H1 (cell line): ENCODE results near the gene ISOC1. TPM values are rescaled to one million over a fixed set of nuclear protein-coding genes. Genes with fewer than 3 reads are reported as not detected.

Source experiments
- CTCF ChIA-PET: fragments of 300-600 bp; sonication (Branson Sonifier 250); formaldehyde crosslinking; loops from one replicate; lab custom pipeline; 2021; ENCODE audit not compliant: partially characterized antibody; lab: Charles Lee
- POLR2A ChIA-PET: fragments of 300-600 bp; sonication (Branson Sonifier 250); formaldehyde crosslinking; loops from one replicate; lab custom pipeline; 2021; ENCODE audit warnings: inconsistent platforms; ENCODE audit not compliant: partially characterized antibody; lab: Charles Lee
- DNase-seq, 2 experiments: peaks; one replicate each; pipeline versions ENCODE4 v3.0.0 to v3.0.0-alpha.2; 2010 to 2022; ENCODE audit warnings: low spot score in 2 of 2, low read depth in 1 of 2, mixed read lengths in 1 of 2
- FAIRE-seq: peaks from 2 replicates; lab custom pipeline; 2011; peaks lifted over from hg19 to GRCh38; lab: Jason Lieb, UNC
- H2AFZ ChIP-seq: 2 replicates; pipeline ENCODE4 v1.8.1; 2012; ENCODE audit warnings: low read length, inconsistent platforms
- H2AK5ac ChIP-seq: 2 replicates; pipeline ENCODE4 v1.6.1; 2013; ENCODE audit warnings: low read depth, low read length
- H2BK120ac ChIP-seq: replicated peaks from 2 replicates; pipeline ENCODE3; 2013; ENCODE audit warnings: low read depth, low read length, inconsistent platforms
- H2BK12ac ChIP-seq: 2 replicates; pipeline ENCODE4 v1.6.1; 2013; ENCODE audit warnings: low read depth, low read length
- H2BK15ac ChIP-seq: 2 replicates; pipeline ENCODE4 v1.6.1; 2013; ENCODE audit warnings: low read length
- H2BK20ac ChIP-seq: 2 replicates; pipeline ENCODE4 v1.6.1; 2013; ENCODE audit warnings: low read length
- H2BK5ac ChIP-seq: 2 replicates; pipeline ENCODE4 v1.6.1; 2013; ENCODE audit warnings: low read depth, low read length
- H3K14ac ChIP-seq: 2 replicates; pipeline ENCODE4 v1.6.1; 2013; ENCODE audit warnings: inconsistent platforms; ENCODE audit not compliant: insufficient read length
- H3K18ac ChIP-seq: 2 replicates; pipeline ENCODE4 v1.6.1; 2013; ENCODE audit warnings: low read length; ENCODE audit errors: extremely low read depth
- H3K23ac ChIP-seq: 2 replicates; pipeline ENCODE4 v1.6.1; 2013; ENCODE audit warnings: inconsistent platforms; ENCODE audit not compliant: insufficient read length
- H3K23me2 ChIP-seq: 2 replicates; pipeline ENCODE4 v1.6.1; 2013; ENCODE audit warnings: low read depth, low read length
- H3K27ac ChIP-seq: 2 replicates; pipeline ENCODE4 v1.6.1; 2011; ENCODE audit warnings: low read depth, low read length, inconsistent platforms
- H3K27me3 ChIP-seq, 4 experiments: replicated peaks in 1 of 4; 1 replicate in 1 of 4; 2 replicates in 3 of 4; pipeline versions ENCODE4 v1.6.1 to v1.8.1; 2011 to 2013; ENCODE audit warnings: low read length in 3 of 4, mild to moderate bottlenecking in 3 of 4, inconsistent platforms in 2 of 4, mixed read lengths in 2 of 4, moderate library complexity in 1 of 4; ENCODE audit not compliant: control insufficient read depth in 3 of 4, insufficient read depth in 3 of 4; ENCODE audit errors: extremely low read depth in 1 of 4
- H3K36me3 ChIP-seq, 4 experiments: 2 replicates each; pipeline versions ENCODE4 v1.6.1 to v1.8.1; 2011 to 2013; ENCODE audit warnings: mild to moderate bottlenecking in 4 of 4, low read length in 3 of 4, moderate library complexity in 2 of 4, control low read depth in 1 of 4, inconsistent platforms in 1 of 4; ENCODE audit not compliant: insufficient read depth in 4 of 4, control insufficient read depth in 2 of 4
- H3K4ac ChIP-seq: replicated peaks from 2 replicates; pipeline ENCODE3; 2013; ENCODE audit warnings: low read length, low read depth, mixed read lengths, inconsistent platforms; ENCODE audit not compliant: insufficient read length
- H3K4me1 ChIP-seq, 4 experiments: replicated peaks in 1 of 4; 1 replicate in 1 of 4; 2 replicates in 3 of 4; pipeline versions ENCODE4 v1.6.1 to v1.8.1; 2011 to 2013; ENCODE audit warnings: low read length in 3 of 4, inconsistent platforms in 2 of 4, mixed read lengths in 1 of 4; ENCODE audit not compliant: insufficient read depth in 4 of 4, control insufficient read depth in 3 of 4
- H3K4me2 ChIP-seq, 2 experiments: 2 replicates each; pipeline versions ENCODE4 v1.6.1 to v1.8.1; 2011 to 2013; ENCODE audit warnings: low read depth in 2 of 2, low read length in 2 of 2, control low read depth in 1 of 2, inconsistent platforms in 1 of 2, mild to moderate bottlenecking in 1 of 2; ENCODE audit not compliant: insufficient read depth in 1 of 2
- H3K4me3 ChIP-seq, 4 experiments: fragments of 200-600, 300-600 bp in 1 of 4; sonication (generic), shearing (Covaris generic), sonication (Bioruptor Twin) in 1 of 4; 2 replicates each; pipeline versions ENCODE4 v1.5.1 to v1.8.1; 2011 to 2016; ENCODE audit warnings: low read length in 4 of 4, low read depth in 3 of 4, control low read depth in 2 of 4, inconsistent platforms in 2 of 4, mild to moderate bottlenecking in 2 of 4, mixed read lengths in 1 of 4, moderate library complexity in 1 of 4; ENCODE audit not compliant: insufficient read depth in 2 of 4; ENCODE audit errors: extremely low read depth in 1 of 4
- H3K56ac ChIP-seq: replicated peaks from 2 replicates; pipeline ENCODE3; 2013; ENCODE audit warnings: low read depth, mild to moderate bottlenecking, mixed read lengths, low read length, inconsistent platforms; ENCODE audit not compliant: insufficient read length
- H3K79me1 ChIP-seq: 2 replicates; pipeline ENCODE4 v1.6.1; 2013; ENCODE audit warnings: low read depth, low read length, control low read depth
- H3K79me2 ChIP-seq, 2 experiments: 2 replicates each; pipeline versions ENCODE4 v1.6.1 to v1.8.1; 2012 to 2013; ENCODE audit warnings: low read length in 2 of 2, mild to moderate bottlenecking in 2 of 2, inconsistent platforms in 1 of 2; ENCODE audit not compliant: insufficient read depth in 2 of 2, control insufficient read depth in 1 of 2
- H3K9ac ChIP-seq, 4 experiments: replicated peaks in 1 of 4; 1 replicate in 1 of 4; 2 replicates in 3 of 4; pipeline versions ENCODE4 v1.6.1 to v1.8.1; 2011 to 2013; ENCODE audit warnings: low read depth in 3 of 4, low read length in 3 of 4, control low read depth in 2 of 4, mild to moderate bottlenecking in 2 of 4, moderate library complexity in 2 of 4, inconsistent platforms in 1 of 4; ENCODE audit errors: extremely low read depth in 1 of 4
- H3K9me3 ChIP-seq, 2 experiments: 2 replicates each; pipeline versions ENCODE4 v1.6.1 to v1.8.1; 2012 to 2013; ENCODE audit warnings: mild to moderate bottlenecking in 2 of 2, moderate library complexity in 2 of 2, control low read depth in 1 of 2, inconsistent platforms in 1 of 2, low read depth in 1 of 2, low read length in 1 of 2, mixed read lengths in 1 of 2; ENCODE audit not compliant: insufficient read depth in 2 of 2
- H4K20me1 ChIP-seq, 2 experiments: replicated peaks in 1 of 2; 2 replicates each; pipeline versions ENCODE3 to v1.8.1; 2011 to 2013; ENCODE audit warnings: inconsistent platforms in 2 of 2, low read length in 2 of 2, mild to moderate bottlenecking in 1 of 2; ENCODE audit not compliant: insufficient read depth in 2 of 2, control insufficient read depth in 1 of 2
- H4K5ac ChIP-seq: 2 replicates; pipeline ENCODE4 v1.6.1; 2013; ENCODE audit warnings: low read length, low read depth, mixed read lengths, inconsistent platforms; ENCODE audit not compliant: insufficient read length
- H4K8ac ChIP-seq: 2 replicates; pipeline ENCODE4 v1.8.0; 2013; ENCODE audit warnings: mild to moderate bottlenecking, moderate library complexity, low read length, inconsistent platforms; ENCODE audit not compliant: insufficient read depth; ENCODE audit errors: extremely low read depth
- H4K91ac ChIP-seq: replicated peaks from 2 replicates; pipeline ENCODE3; 2013; ENCODE audit warnings: low read length, mixed read lengths, inconsistent platforms; ENCODE audit not compliant: insufficient read length
- ATF2 ChIP-seq: IDR thresholded peaks from 2 replicates; pipeline ENCODE4 v1.6.1; 2012; ENCODE audit warnings: low read length, inconsistent platforms
- FOSL1 ChIP-seq: IDR thresholded peaks from 2 replicates; pipeline ENCODE4 v1.6.1; 2011; ENCODE audit warnings: mild to moderate bottlenecking, low read depth, low read length, moderate library complexity; ENCODE audit not compliant: insufficient read depth
- WGBS, 2 experiments: shearing (Covaris generic) in 1 of 2; methylation state at CpG; one replicate each; pipeline versions ENCODE4 v1.1.6 to v1.1.7; 2013 to 2015; ENCODE audit warnings: low lambda C conversion rate in 2 of 2, mixed read lengths in 2 of 2, inconsistent platforms in 1 of 2, low coverage in 1 of 2, missing lambda C conversion rate in 1 of 2; ENCODE audit not compliant: insufficient replicate concordance in 2 of 2, insufficient coverage in 1 of 2, insufficient read length in 1 of 2; ENCODE audit errors: extremely low coverage in 1 of 2, missing lambda C conversion rate in 1 of 2; 5-methylcytosine and 5-hydroxymethylcytosine counted together
- polyA plus RNA-seq, 7 experiments: library from polyadenylated mRNA; depleted of rRNA in 3 of 7; stranded (reverse) in 5 of 7; unstranded in 2 of 7; fragments of >200 nt in 5 of 7; fragments of 200-250 nt in 2 of 7; gene quantifications; 1 replicate in 5 of 7; 2 replicates in 1 of 7; 4 replicates in 1 of 7; pipeline versions ENCODE4 v1.2.1 to v1.2.3, GENCODE V29; 2011 to 2013; ENCODE audit warnings: missing spikeins in 2 of 7, mixed read lengths in 2 of 7
- total RNA-seq: library from RNA; stranded (reverse); fragmentation: NEBNext Ultra II Directional; extraction: Animal tissue kit (Norgen Biotek cat#: 25700); gene quantifications from 2 replicates; pipeline ENCODE4 v1.2.1, GENCODE V29; 2021

ISOC1 gene
- total and polyA plus RNA-seq, 2 of the 8 experiments (the other 6 are each of a cell fraction or from before 2014, with no cell fraction given): 27.7 to 34.9 TPM

- no peaks in the 10 kb centered on the region for H3K9me3 ChIP-seq
- H2BK20ac ChIP-seq: no peak overlapping the region
- H3K79me2 ChIP-seq: no peaks in the 10 kb centered on the region
- H2BK12ac ChIP-seq: no peak overlapping the region
- no peaks in the 10 kb centered on the region for H3K23me2 ChIP-seq
- H3K4me1 ChIP-seq: peaks cover 0 to 9% (median 5%) of the 10 kb centered on the region in 4 experiments; a peak in 4 of 7 replicates
- POLR2A ChIA-PET: interaction anchor here (2.2 kb wide), 1 partner anchor 12 kb away, joined by 4 read pairs; no protein-coding TSS in a partner anchor
- H3K79me1 ChIP-seq: no peaks in the 10 kb centered on the region
- no peak overlapping the region for H4K5ac ChIP-seq
- H2BK5ac ChIP-seq: no peak overlapping the region
- H4K91ac ChIP-seq: no peak overlapping the region
- no peak overlapping the region for H3K56ac ChIP-seq
- no peak overlapping the region for H2BK15ac ChIP-seq
- no peak for FAIRE-seq
- no peak overlapping the region for H3K4me2 ChIP-seq
- H2AFZ ChIP-seq: no peak overlapping the region
- no peak overlapping the region for H3K9ac ChIP-seq
- no peaks in the 10 kb centered on the region for H3K27me3 ChIP-seq
- CTCF ChIA-PET: interaction anchor here (0.9 to 6.7 kb wide), 5 partner anchors 9 to 148 kb away, joined by 3 to 40 read pairs (median 5); partner anchors contain the start of gene ISOC1
- no peak overlapping the region for H3K4ac ChIP-seq
- no peak overlapping the region for H3K27ac ChIP-seq
- 84% methylated on average over 3 of the region's 3 CpGs; no CpG with 5 or more reads in 1 of the 2 experiments for WGBS, 2 experiments
- no peak overlapping the region for H3K4me3 ChIP-seq
- H2BK120ac ChIP-seq: no peak overlapping the region
- no peaks in the 10 kb centered on the region for H4K20me1 ChIP-seq
- H3K14ac ChIP-seq: no peak overlapping the region
- H4K8ac ChIP-seq: no peak overlapping the region
- H3K18ac ChIP-seq: no peak overlapping the region
- H3K23ac ChIP-seq: no peak overlapping the region
- peaks cover 0 to 4% (median 0%) of the 10 kb centered on the region in 4 experiments; a peak in 3 of 8 replicates for H3K36me3 ChIP-seq
- DNase-seq: no peak
- no peak overlapping the region for H2AK5ac ChIP-seq
- TF ChIP-seq ATF2 (no peak), FOSL1 (no peak)
Observed at GRCh38 chr5:129112295-129112694, 17.7 kb downstream of the ISOC1 start.
